HEK293T (cell line): ENCODE measurements around the gene INSIG2.

Source experiments
- ARNT ChIP-seq: fragments of 450-650 bp; IDR thresholded peaks from 2 replicates; pipeline ENCODE4 v1.6.1; 2017; ENCODE audit warnings: mild to moderate bottlenecking
- BHLHE40 ChIP-seq: fragments of 450-650 bp; IDR thresholded peaks from 2 replicates; pipeline ENCODE4 v1.6.1; 2016; ENCODE audit warnings: mild to moderate bottlenecking, moderate library complexity, borderline replicate concordance
- CTBP1 ChIP-seq: fragments of 450-650 bp; IDR thresholded peaks from 2 replicates; pipeline ENCODE4 v1.6.1; 2016; ENCODE audit warnings: borderline replicate concordance
- ELF4 ChIP-seq: fragments of 450-650 bp; IDR thresholded peaks from 2 replicates; pipeline ENCODE4 v1.6.1; 2017; ENCODE audit warnings: antibody characterized with exemption
- FOXK2 ChIP-seq: fragments of 450-650 bp; IDR thresholded peaks from 2 replicates; pipeline ENCODE4 v1.6.1; 2016; ENCODE audit warnings: mild to moderate bottlenecking
- FOXM1 ChIP-seq: fragments of 450-650 bp; IDR thresholded peaks from 2 replicates; pipeline ENCODE4 v1.6.1; 2017; ENCODE audit warnings: mild to moderate bottlenecking, borderline replicate concordance
- HDGF ChIP-seq: fragments of 450-650 bp; IDR thresholded peaks from 2 replicates; pipeline ENCODE4 v1.6.1; 2017; ENCODE audit warnings: antibody characterized with exemption, borderline replicate concordance
- L3MBTL2 ChIP-seq: fragments of 450-650 bp; conservative IDR thresholded peaks from 2 replicates; pipeline ENCODE4 v1.6.1; 2016; ENCODE audit warnings: mild to moderate bottlenecking
- LEF1 ChIP-seq: fragments of 450-650 bp; IDR thresholded peaks from 2 replicates; pipeline ENCODE4 v1.6.1; 2017; ENCODE audit warnings: mild to moderate bottlenecking, borderline replicate concordance
- NFRKB ChIP-seq: fragments of 450-650 bp; IDR thresholded peaks from 2 replicates; pipeline ENCODE4 v1.6.1; 2016; ENCODE audit warnings: mild to moderate bottlenecking, moderate library complexity
- PKNOX1 ChIP-seq: fragments of 450-650 bp; IDR thresholded peaks from 2 replicates; pipeline ENCODE4 v1.6.1; 2016
- SP1 ChIP-seq: fragments of 450-650 bp; IDR thresholded peaks from 2 replicates; pipeline ENCODE4 v1.6.1; 2017
- SUZ12 ChIP-seq: fragments of 450-650 bp; IDR thresholded peaks from 2 replicates; pipeline ENCODE4 v1.6.1; 2016; ENCODE audit warnings: mild to moderate bottlenecking
- TARDBP ChIP-seq: fragments of 450-650 bp; IDR thresholded peaks from 2 replicates; pipeline ENCODE4 v1.6.1; 2016

- no peak for TF ChIP-seq BHLHE40
- no peak for TF ChIP-seq ARNT
- no peak for TF ChIP-seq SP1
- TF ChIP-seq ELF4 = no peak
- TF ChIP-seq CTBP1 = no peak
- TF ChIP-seq FOXK2 = no peak
- no peak for TF ChIP-seq TARDBP
- no peak for TF ChIP-seq SUZ12
- no peak for TF ChIP-seq PKNOX1
- no peak for TF ChIP-seq L3MBTL2
- no peak for TF ChIP-seq HDGF
- TF ChIP-seq FOXM1 = no peak
- no peak for TF ChIP-seq NFRKB
- no peak for TF ChIP-seq LEF1
These were observed 60.5 kb downstream of the INSIG2 start for GRCh38 chr2:118148809-118149208.
